Activated CD4-positive, alpha-beta T cell treated with anti-CD3 and anti-CD28 coated beads, Interleukin-2, amount 50 U/mL, for 1 hour (primary cell): ENCODE data around the gene MBTPS1.

Experiments
- DNase-seq: peaks from one replicate; pipeline ENCODE4 v3.0.0-alpha.2; 2020

The MBTPS1 gene

DNA sequence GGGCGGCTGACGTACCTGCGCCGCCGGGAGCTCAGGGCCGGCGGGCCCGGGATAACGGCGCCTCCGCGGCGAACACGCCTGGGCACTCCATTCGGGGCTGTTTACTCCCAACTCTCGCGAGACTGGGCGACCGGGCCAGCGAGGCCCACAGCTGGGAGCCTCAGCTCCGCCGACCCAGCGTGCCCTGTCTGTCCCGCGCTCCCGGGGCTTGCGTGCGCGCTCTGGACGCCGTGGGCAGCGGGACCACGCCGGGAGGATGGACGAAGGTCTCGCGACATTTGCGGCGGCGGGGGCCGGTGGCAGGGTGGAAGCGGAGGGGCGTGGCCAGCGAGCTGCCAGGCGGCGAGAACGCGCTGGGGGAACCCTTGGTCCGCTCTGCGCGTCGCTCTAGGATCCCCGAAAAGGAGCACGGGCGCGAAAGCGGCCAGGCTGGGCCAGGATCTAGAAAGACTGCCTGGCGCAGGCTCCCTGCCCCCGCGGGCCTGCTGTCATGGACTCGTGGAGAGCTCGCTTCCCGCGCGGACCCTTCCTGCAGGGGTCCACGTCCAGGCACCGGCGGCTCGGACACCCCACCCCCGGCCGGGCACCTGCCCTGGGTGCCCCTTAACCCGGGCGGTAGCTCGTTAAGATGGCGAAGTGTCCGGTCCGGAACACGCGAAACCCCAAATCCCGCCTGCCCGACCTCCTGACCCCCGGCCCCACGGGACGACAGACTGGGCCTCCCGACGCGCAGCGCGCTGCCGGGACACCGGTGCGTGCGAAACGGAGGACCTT, at the start of gene MBTPS1:
MBTPS1 (minus strand) TSS at position 223 of the 774 bp plus-strand sequence. CDS start 15,159 bp downstream, outside the sequence.
- peak; percentile 97 for DNase-seq

DNA sequence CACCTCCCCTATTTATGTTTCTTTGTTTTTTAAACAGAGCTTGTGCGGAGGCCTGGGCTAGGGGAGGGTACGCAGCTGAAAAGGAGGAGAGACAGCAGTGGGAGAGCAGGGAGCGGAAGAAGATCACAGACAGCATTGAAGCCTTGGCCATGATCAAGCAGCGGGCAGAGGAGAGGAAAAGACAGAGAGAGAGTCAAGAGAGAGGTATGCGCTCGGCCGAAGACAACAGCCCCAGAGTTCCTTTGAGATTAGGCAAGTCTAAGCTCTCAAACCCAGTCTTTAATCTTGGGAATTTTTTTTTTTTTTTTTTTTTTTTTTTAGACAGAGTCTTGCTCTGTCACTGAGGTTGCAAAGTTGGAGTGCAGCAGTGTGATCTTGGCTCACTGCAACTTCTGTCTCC, 49.0 kb upstream of the MBTPS1 start:
- DNase-seq = no peak

DNA sequence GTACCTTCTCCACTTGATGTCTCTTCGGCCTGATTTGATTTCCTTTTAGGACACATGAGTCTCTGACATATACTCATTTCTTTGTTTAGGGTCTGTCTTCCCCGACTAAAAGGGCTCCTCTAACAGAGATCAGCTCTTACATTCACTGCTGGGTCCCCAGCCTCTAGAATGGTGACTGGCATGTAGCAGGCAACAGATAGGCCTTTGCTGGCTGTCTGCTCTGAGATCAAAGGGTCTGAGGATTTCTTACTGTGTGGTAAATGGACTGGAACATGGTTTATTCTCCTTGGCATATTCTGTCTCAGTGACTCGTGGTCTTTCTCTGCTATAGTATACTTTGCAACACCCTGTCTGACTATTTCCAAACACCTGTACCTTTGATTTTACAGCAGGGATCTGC, 45.1 kb upstream of the MBTPS1 start:
- DNase-seq = no peak

GRCh38 chr16:84161037-84161436, 44.3 kb upstream of the MBTPS1 start:
- DNase-seq = no peak

DNA sequence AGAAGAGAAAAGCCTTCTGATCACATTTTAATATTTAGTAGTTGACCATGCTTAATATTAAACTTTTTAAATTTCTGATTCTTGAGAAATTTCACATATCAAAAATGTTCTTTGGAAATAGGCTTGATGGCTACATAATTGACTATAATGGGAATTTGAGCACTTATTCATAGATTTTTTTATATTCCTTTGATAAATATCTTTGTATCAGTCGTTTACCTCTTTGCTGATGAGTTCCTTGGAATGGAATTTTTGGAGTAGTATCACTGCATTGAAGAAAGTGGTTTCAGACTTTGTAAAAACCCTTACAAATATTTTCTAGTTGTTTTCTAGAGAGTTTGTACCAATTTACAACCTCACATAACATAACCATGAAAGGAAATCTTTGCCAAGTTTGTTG, 43.1 kb upstream of the MBTPS1 start:
- DNase-seq = no peak

GRCh38 chr16:84159007-84159406, 42.3 kb upstream of the MBTPS1 start:
- no peak for DNase-seq

DNA sequence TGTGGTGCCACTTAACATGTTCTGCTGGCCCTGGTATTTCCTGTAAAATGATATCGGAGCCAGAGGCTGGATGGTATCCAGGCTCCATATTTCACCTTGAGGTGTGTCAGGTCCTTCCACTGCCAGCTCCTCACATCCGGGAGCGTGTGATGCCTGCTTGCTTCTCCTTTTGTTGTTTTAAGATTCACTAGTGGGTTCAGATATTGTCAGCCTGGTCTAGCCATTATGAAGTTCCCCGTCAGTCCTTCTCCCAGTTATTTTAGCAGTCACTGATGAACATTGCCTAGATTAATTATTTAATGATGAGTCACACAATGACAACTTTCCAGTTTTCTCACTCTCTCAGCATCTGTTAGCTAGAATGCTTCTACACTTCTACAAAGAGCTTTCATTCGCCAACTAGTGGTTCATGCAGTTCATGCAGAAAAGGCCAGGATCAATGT, 39.6 kb upstream of the MBTPS1 start:
- no peak for DNase-seq

DNA sequence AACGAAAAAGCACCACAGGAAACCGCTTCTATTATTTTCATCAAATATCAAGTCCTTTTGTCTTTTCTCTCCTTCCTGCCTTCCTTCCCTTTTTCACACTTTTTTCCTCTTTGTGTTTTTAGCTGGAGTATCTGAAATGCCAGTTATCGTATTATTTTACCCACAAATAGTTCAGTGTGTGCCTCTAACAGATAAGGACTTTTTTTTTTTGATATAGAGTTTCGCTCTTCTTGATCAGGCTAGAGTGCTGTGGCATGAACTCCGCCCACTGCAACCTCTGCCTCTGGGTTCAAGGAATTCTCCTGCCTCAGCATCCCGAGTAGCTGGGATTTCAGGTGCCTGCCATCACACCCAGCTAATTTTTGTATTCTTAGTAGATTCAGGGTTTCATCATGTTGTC, 39.0 kb upstream of the MBTPS1 start:
- DNase-seq = no peak

DNA sequence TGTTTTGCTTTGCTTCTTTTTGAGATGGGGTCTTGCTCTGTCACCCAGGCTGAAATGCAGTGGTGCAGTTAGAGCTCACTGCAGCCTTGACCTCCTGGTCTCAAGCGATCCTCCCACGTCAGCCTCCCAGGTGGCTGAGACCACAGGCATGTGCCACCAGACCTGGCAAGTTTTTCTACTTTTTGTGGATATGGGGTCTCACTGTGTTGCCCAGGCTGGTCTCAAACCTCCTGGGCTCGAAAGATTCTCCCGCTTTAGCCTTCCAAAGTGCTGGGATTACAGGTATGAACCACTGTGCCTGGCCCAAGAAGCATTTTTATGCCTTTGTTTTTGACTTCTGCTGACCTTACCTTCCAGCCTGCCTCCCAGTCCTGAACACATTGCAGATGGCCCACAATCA, 38.5 kb upstream of the MBTPS1 start:
- DNase-seq = no peak

- DNase-seq = no peak
Observed at GRCh38 chr16:84153660-84154214, 37.0 kb upstream of the MBTPS1 start.

GRCh38 chr16:84150926-84151325, 34.2 kb upstream of the MBTPS1 start:
- no peak for DNase-seq

GRCh38 chr16:84144859-84145639, 28.3 kb upstream of the MBTPS1 start, which contains the start of the genes DNAAF1 and HSDL1:
Gene DNAAF1 (plus strand): TSS chr16:84145308. CDS start chr16:84145441, 133 bp downstream.
Gene HSDL1 (minus strand): TSS chr16:84145177. CDS start chr16:84131321, 13,856 bp downstream.
- DNase-seq = peak; percentile 93

- DNase-seq = peak; percentile 43
Observed at GRCh38 chr16:84144209-84144858, 27.6 kb upstream of the MBTPS1 start.

DNA sequence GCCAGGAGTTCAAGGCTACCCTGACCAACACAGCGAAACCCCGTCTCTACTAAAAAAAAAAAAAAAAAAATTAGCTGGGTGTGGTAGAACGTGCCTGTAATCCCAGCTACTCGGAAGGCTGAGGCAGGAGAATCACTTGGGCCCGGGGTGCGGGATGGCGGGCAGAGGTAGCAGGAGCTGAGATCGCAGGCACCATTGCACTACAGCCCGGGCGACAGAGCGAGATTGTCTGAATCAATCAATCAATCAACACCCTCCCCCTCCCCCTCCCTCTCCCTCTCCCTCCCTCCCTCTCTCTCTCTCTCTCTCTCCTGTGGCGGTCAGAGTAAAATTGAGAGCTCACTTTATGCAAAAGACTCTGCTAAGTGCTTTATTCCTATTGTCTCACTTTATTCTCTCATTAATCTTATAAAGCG, 27.1 kb upstream of the MBTPS1 start:
- DNase-seq = no peak

DNA sequence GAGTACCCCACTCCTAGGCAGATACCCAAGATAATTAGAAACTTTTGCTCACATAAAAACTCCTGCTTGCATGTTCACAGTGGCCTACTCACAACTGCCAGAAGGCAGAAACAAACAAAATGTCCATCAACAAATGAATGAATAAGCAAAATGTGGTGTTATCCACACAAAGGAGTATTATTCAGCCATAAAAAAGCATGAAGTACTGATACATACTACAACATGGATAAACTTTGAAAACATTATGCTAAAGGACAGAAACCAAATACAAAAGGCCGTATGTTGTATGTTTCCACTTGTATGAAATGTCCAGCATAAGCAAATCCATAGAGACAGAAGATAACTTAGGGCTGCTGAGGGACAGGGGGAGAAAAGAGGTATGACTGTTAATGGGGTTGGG, 26.3 kb upstream of the MBTPS1 start:
- no peak for DNase-seq

DNA sequence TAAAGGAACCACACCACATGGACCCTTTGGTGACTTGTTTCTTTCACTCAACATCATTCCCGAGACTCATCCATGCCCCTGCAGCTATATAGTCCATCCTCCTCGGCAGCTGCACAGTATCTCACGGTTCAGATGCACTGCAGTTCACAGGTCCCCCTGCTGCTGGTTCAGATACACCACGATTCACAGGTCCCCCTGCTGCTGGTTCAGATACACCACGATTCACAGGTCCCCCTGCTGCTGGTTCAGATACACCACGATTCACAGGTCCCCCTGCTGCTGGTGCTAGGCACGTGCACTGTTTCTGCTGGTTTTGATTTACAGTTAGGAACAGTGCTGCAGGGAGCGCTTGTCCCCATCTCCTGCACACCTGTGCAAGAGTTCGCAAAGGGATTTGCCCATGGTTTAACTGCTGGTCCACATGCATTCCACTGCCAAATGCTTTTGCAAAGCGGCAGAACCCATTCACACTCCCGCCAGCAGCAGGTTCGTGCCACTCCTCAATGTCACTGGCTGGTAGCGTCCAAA, 24.5 kb upstream of the MBTPS1 start:
- DNase-seq = no peak

- no peak for DNase-seq
Observed at GRCh38 chr16:84139628-84140258, 23.0 kb upstream of the MBTPS1 start.

- no peak for DNase-seq
Observed at GRCh38 chr16:84138824-84139627, 22.3 kb upstream of the MBTPS1 start.

- DNase-seq = no peak
Observed at GRCh38 chr16:84138500-84138823, 21.7 kb upstream of the MBTPS1 start.

GRCh38 chr16:84137769-84138357, 21.1 kb upstream of the MBTPS1 start:
- DNase-seq = no peak

DNA sequence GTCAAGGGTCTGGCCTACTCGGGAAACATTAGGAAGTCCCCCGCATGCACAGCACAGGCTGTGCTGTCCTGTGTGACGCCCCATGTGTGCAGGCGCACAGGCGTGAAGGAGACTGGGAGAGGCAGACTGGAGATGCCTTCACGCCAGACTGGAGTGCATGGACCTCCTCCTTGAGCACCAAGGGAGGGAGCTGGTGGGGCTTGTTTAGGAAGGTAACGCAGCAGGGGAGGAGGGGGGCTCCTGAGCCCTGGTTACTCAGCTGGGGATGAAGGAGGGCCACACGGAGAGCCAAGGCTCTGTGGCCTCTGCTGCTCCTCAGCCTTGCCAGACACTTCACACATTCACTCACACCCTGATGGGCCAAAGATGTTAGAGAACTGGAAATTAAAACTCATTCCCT, 20.5 kb upstream of the MBTPS1 start:
- DNase-seq = no peak
